ENCODE measurements around the gene FKBP11. TPM values are rescaled to one million over a fixed set of nuclear protein-coding genes. Genes with fewer than 3 reads are reported as not detected.

Gene FKBP11
- total and polyA plus RNA-seq, 2 of the 8 experiments (the other 6 are each of a cell fraction or from before 2014, with no cell fraction given), result 45.7 to 65.1 TPM

GRCh38 chr12:48929551-48929950 lies 4.3 kb upstream of the FKBP11 start (continued):
- TF ChIP-seq CHD7 (IDR thresholded peaks at IDR 0.05; ENCODE audit: insufficient replicate concordance, low read length), result no peak
- no peak for TF ChIP-seq EGR1 (IDR thresholded peaks at IDR 0.05; ENCODE audit: borderline replicate concordance, low read depth, low read length)
- TF ChIP-seq SP1 (IDR thresholded peaks at IDR 0.05; ENCODE audit: low read depth, low read length), result no peak
- TF ChIP-seq SIX5 (IDR thresholded peaks at IDR 0.05; ENCODE audit: low read depth, low read length), result no peak
- no peak for TF ChIP-seq KDM1A (IDR thresholded peaks at IDR 0.05; ENCODE audit: borderline replicate concordance, low read length)

Data from H1 (cell line).